DOHH2 (cell line): Measurements from ENCODE around the gene FAM149A.

ENCODE experiments used
- CTCF ChIP-seq: fragments of 200-600 bp; sonication (generic); IDR thresholded peaks from one replicate; pipeline ENCODE4 v1.5.1; 2014; ENCODE audit warnings: antibody characterized with exemption, mild to moderate bottlenecking, low read depth, low read length; ENCODE audit not compliant: poor library complexity, severe bottlenecking
- EZH2phosphoT487 ChIP-seq: fragments of 200-600 bp; sonication (generic); IDR thresholded peaks from 2 replicates; pipeline ENCODE4 v1.6.1; 2017; ENCODE audit warnings: borderline replicate concordance, mild to moderate bottlenecking, antibody characterized with exemption, low read length, moderate library complexity, mixed read lengths

GRCh38 chr4:186169945-186170802 lies 65.7 kb downstream of the FAM149A start:
- TF ChIP-seq CTCF, result no peak
- TF ChIP-seq EZH2phosphoT487, result no peak
